Colonic mucosa (tissue), 4 donors: Measurements from ENCODE around the gene TRIM15. TPM values are rescaled to one million over a fixed set of nuclear protein-coding genes. Genes with fewer than 3 reads are reported as not detected.
A peak's percentile ranks its signal among the peaks of the same experiment; 100 is the strongest.

Experiments used
- DNase-seq: peaks from one replicate; pipeline ENCODE4 v3.0.0-alpha.2; 2020
- H3K27ac ChIP-seq: fragments of 200-600 bp; one replicate; pipeline ENCODE4 v1.8.0; 2021
- H3K27me3 ChIP-seq: fragments of 200-600 bp; one replicate; pipeline ENCODE4 v1.8.0; 2021
- H3K36me3 ChIP-seq: fragments of 200-600 bp; one replicate; pipeline ENCODE4 v1.8.0; 2021
- H3K4me1 ChIP-seq: fragments of 200-600 bp; one replicate; pipeline ENCODE4 v1.8.0; 2021; ENCODE audit warnings: mild to moderate bottlenecking
- H3K4me3 ChIP-seq: fragments of 200-600 bp; one replicate; pipeline ENCODE4 v1.8.0; 2021
- H3K9ac ChIP-seq, 2 donors: one replicate each; pipeline ENCODE4 v1.7.0; 2013; ENCODE audit warnings: control low read depth in 2 of 2, low read depth in 2 of 2, low read length in 2 of 2
- H3K9me3 ChIP-seq: fragments of 200-600 bp; one replicate; pipeline ENCODE4 v1.8.0; 2021
- CTCF ChIP-seq: fragments of 200-600 bp; IDR thresholded peaks from one replicate; pipeline ENCODE4 v1.8.0; 2022; ENCODE audit warnings: antibody characterized with exemption, mild to moderate bottlenecking
- intact Hi-C: fragments of 100-400 bp; cut with DNase I; formaldehyde crosslinking; loops from one replicate; pipeline ENCODE4 v1.14.1; 2022
- total RNA-seq, 2 donors: library from RNA; stranded (reverse); fragmentation: NEBNext Ultra II Directional in 1 of 2; extraction: Animal tissue kit (Norgen Biotek cat#: 25700) in 1 of 2; gene quantifications; one replicate each; pipeline ENCODE4 v1.2.1, GENCODE V29; 2021
- donor health status: healthy.
- donor health status: DM: no; HTN: no; CAD: no.
- donor health status: DM: no; HTN: no; CAD: no.

Gene TRIM15
- total RNA-seq, 2 donors from 2014 or later, result 26.8 to 47.3 TPM

- no peak overlapping the region for H3K27ac ChIP-seq
- H3K9me3 ChIP-seq, result no peaks in the 10 kb centered on the region
- no peak overlapping the region for H3K9ac ChIP-seq
- intact Hi-C loops, result loop anchor here (5.0 kb wide), 1 partner anchor 66 kb away; no protein-coding TSS in a partner anchor
- no peak overlapping the region for H3K4me3 ChIP-seq
- no peaks in the 10 kb centered on the region for H3K36me3 ChIP-seq
- no peak for DNase-seq
- peaks cover 4% of the 10 kb centered on the region for H3K4me1 ChIP-seq
- no peak for TF ChIP-seq CTCF
- peaks cover 5% of the 10 kb centered on the region for H3K27me3 ChIP-seq
Measured at GRCh38 chr6:30168741-30169140, 5.4 kb downstream of the TRIM15 start.

GRCh38 chr6:30169658-30170614, 6.6 kb downstream of the TRIM15 start:
- Histone ChIP-seq H3K9me3 (no peaks in the 10 kb centered on the region), H3K4me1 (peaks cover 4% of the 10 kb centered on the region), H3K36me3 (no peaks in the 10 kb centered on the region), H3K27ac (no peak overlapping the region), H3K27me3 (peaks cover 5% of the 10 kb centered on the region), H3K4me3 (no peak overlapping the region), H3K9ac (no peak overlapping the region)
- intact Hi-C loops, result loop anchor here (5.0 kb wide), 2 partner anchors 33 to 68 kb away; partner anchors contain the start of gene TRIM40
- TF ChIP-seq CTCF, result peak; percentile 77
- peak; percentile 41 for DNase-seq

- H3K4me1 ChIP-seq, result peaks cover 4% of the 10 kb centered on the region
- DNase-seq, result no peak
- H3K27me3 ChIP-seq, result peaks cover 5% of the 10 kb centered on the region
- no peak overlapping the region for H3K9ac ChIP-seq
- H3K27ac ChIP-seq, result no peak overlapping the region
- TF ChIP-seq CTCF, result no peak
- no peak overlapping the region for H3K4me3 ChIP-seq
- intact Hi-C loops, result loop anchor here (5.0 kb wide), 1 partner anchor 35 kb away; the partner anchor contains the start of gene TRIM40
- H3K36me3 ChIP-seq, result no peaks in the 10 kb centered on the region
- H3K9me3 ChIP-seq, result no peaks in the 10 kb centered on the region
Measured at GRCh38 chr6:30171677-30172471, 8.5 kb downstream of the TRIM15 start.

GRCh38 chr6:30172681-30173080, 9.3 kb downstream of the TRIM15 start:
- no peak overlapping the region for H3K9ac ChIP-seq
- peaks cover 5% of the 10 kb centered on the region for H3K27me3 ChIP-seq
- no peak for DNase-seq
- H3K4me3 ChIP-seq, result no peak overlapping the region
- H3K27ac ChIP-seq, result no peak overlapping the region
- H3K36me3 ChIP-seq, result no peaks in the 10 kb centered on the region
- TF ChIP-seq CTCF, result no peak
- intact Hi-C loops, result loop anchor here (5.0 kb wide), 1 partner anchor 35 kb away; the partner anchor contains the start of gene TRIM40
- no peaks in the 10 kb centered on the region for H3K9me3 ChIP-seq
- peaks cover 4% of the 10 kb centered on the region for H3K4me1 ChIP-seq

GRCh38 chr6:30175765-30176164, 12.4 kb downstream of the TRIM15 start:
- no peak for DNase-seq
- Histone ChIP-seq H3K4me3 (no peak overlapping the region), H3K4me1 (peaks cover 4% of the 10 kb centered on the region), H3K27ac (no peak overlapping the region), H3K36me3 (no peaks in the 10 kb centered on the region), H3K9me3 (no peaks in the 10 kb centered on the region), H3K9ac (no peak overlapping the region), H3K27me3 (peaks cover 5% of the 10 kb centered on the region)
- TF ChIP-seq CTCF, result no peak
- intact Hi-C loops, result no loop called here
